Astrocyte (in vitro differentiated cells and primary cell): ENCODE data around the gene IPPK. TPM values are rescaled to one million over a fixed set of nuclear protein-coding genes. Genes with fewer than 3 reads are reported as not detected.

ENCODE experiments used
- DNase-seq: peaks from one replicate; pipeline ENCODE4 v3.0.0-alpha.2; 2010; ENCODE audit warnings: low read depth
- FAIRE-seq: peaks from 2 replicates; lab custom pipeline; 2011; peaks lifted over from hg19 to GRCh38; lab: Jason Lieb, UNC
- H2AFZ ChIP-seq: 2 replicates; pipeline ENCODE4 v1.6.0; 2012; ENCODE audit warnings: low read depth, low read length, inconsistent platforms
- H3K27ac ChIP-seq: 2 replicates; pipeline ENCODE4 v1.5.1; 2011; ENCODE audit warnings: low read depth, low read length, inconsistent platforms
- H3K27me3 ChIP-seq: 2 replicates; pipeline ENCODE4 v1.6.0; 2011; ENCODE audit warnings: low read length, inconsistent platforms; ENCODE audit not compliant: insufficient read depth
- H3K36me3 ChIP-seq: 2 replicates; pipeline ENCODE4 v1.5.1; 2011; ENCODE audit warnings: low read length, inconsistent platforms; ENCODE audit not compliant: insufficient read depth
- H3K4me1 ChIP-seq: 2 replicates; pipeline ENCODE4 v1.5.1; 2011; ENCODE audit warnings: low read length, inconsistent platforms; ENCODE audit not compliant: insufficient read depth
- H3K4me2 ChIP-seq: 2 replicates; pipeline ENCODE4 v1.6.0; 2012; ENCODE audit warnings: low read length, inconsistent platforms
- H3K4me3 ChIP-seq: 2 replicates; pipeline ENCODE4 v1.5.1; 2011; ENCODE audit warnings: low read depth, mild to moderate bottlenecking, low read length, inconsistent platforms; ENCODE audit not compliant: insufficient read depth
- H3K79me2 ChIP-seq: 2 replicates; pipeline ENCODE4 v1.6.0; 2012; ENCODE audit warnings: mild to moderate bottlenecking, low read length, inconsistent platforms; ENCODE audit not compliant: insufficient read depth
- H3K9ac ChIP-seq: 2 replicates; pipeline ENCODE4 v1.6.0; 2012; ENCODE audit warnings: mild to moderate bottlenecking, low read length, inconsistent platforms
- H3K9me3 ChIP-seq: 2 replicates; pipeline ENCODE4 v1.5.1; 2012; ENCODE audit warnings: low read depth, mild to moderate bottlenecking, low read length, inconsistent platforms; ENCODE audit not compliant: insufficient read depth
- H4K20me1 ChIP-seq: 2 replicates; pipeline ENCODE4 v1.6.0; 2012; ENCODE audit warnings: low read length, inconsistent platforms; ENCODE audit not compliant: insufficient read depth
- H3K27ac Mint-ChIP-seq: one replicate; pipeline ENCODE4 v1.8.0; 2021; ENCODE audit warnings: mild to moderate bottlenecking, mixed read lengths; ENCODE audit not compliant: unreplicated experiment
- H3K27me3 Mint-ChIP-seq: one replicate; pipeline ENCODE4 v1.8.0; 2021; ENCODE audit warnings: low read depth, mixed read lengths; ENCODE audit not compliant: unreplicated experiment
- H3K36me3 Mint-ChIP-seq: one replicate; pipeline ENCODE4 v1.8.0; 2021; ENCODE audit warnings: low read depth, mixed read lengths; ENCODE audit not compliant: unreplicated experiment
- H3K4me1 Mint-ChIP-seq: one replicate; pipeline ENCODE4 v1.8.0; 2021; ENCODE audit warnings: low read depth, mixed read lengths; ENCODE audit not compliant: unreplicated experiment
- H3K4me3 Mint-ChIP-seq: one replicate; pipeline ENCODE4 v1.8.0; 2021; ENCODE audit warnings: mild to moderate bottlenecking, moderate library complexity, mixed read lengths; ENCODE audit not compliant: unreplicated experiment
- H3K9me3 Mint-ChIP-seq: one replicate; pipeline ENCODE4 v1.8.0; 2021; ENCODE audit warnings: mild to moderate bottlenecking, mixed read lengths; ENCODE audit not compliant: unreplicated experiment
- EZH2 ChIP-seq: IDR thresholded peaks from 2 replicates; pipeline ENCODE4 v1.6.1; 2012; ENCODE audit warnings: mild to moderate bottlenecking, low read length, inconsistent platforms; ENCODE audit not compliant: insufficient read depth
- total RNA-seq: library from RNA; stranded (reverse); gene quantifications from 2 replicates; pipeline ENCODE4 v1.2.1, GENCODE V29; 2021
- TF ChIP-seq, protein P1 (sequence below): IDR thresholded peaks from 2 replicates; pipeline ENCODE4 v1.5.1; 2011; ENCODE audit warnings: low read depth, mild to moderate bottlenecking, inconsistent platforms, low read length, moderate library complexity; ENCODE audit not compliant: insufficient read depth

IPPK gene
- total RNA-seq, 1 donor from 2014 or later, result 14.1 TPM

DNA sequence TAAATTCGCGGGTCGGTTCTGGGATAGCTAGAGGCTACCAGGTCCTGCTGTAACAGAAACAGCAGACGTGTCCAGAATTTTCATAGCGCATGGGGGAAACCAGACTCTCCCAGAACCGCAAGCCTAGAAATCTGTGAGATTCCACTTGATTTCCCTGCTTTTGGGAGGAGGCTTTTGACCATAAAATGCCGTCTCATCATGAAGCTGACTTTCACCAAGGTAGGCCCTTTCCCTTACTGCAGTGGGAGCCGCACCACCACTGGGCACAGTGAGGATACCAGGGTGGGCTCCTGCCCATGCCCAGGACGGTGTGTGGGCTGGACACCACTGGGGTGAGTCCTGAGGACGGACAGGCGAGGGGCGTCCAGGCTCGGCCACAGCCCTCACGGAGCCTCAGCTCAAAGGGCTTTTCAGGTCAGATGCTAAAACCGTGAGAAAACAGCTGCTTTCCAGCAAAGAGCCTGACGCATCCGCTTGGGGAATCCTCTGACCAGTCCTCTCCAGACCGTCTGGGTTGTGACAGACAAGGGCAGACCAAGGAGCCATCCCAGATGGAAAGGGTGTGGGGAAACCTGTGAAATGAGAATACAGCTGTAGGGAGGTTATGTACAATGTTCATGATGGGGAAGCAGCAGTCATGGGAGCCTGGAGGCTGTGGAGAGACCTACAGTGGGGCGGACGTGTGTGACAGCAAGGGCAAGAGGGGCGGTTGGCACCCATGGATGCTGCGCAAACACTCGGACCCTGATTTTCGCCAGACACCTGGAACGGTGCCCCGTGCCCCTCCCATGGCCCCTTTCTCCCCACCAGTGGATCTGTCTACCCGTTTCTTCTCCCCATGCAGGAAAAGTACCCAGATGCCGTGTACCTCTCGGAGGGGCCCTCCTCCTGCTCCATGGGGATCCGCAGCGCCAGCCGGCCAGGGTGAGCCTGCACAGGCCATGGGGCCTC, 59.2 kb downstream of the IPPK start:
- no peak overlapping the region for H3K9ac ChIP-seq
- no peak overlapping the region for H2AFZ ChIP-seq
- H3K36me3 ChIP-seq, result peaks cover 10% of the 10 kb centered on the region
- peaks cover 36% of the 10 kb centered on the region for H3K36me3 Mint-ChIP-seq
- DNase-seq (no peak), FAIRE-seq (no peak)
- no peak overlapping the region for H3K4me2 ChIP-seq
- peak overlapping the region; percentile 83 for H3K27ac Mint-ChIP-seq
- H3K27me3 Mint-ChIP-seq, result no peaks in the 10 kb centered on the region
- H3K4me1 Mint-ChIP-seq, result peaks cover 5% of the 10 kb centered on the region
- no peak overlapping the region for H3K27ac ChIP-seq
- H3K9me3 Mint-ChIP-seq, result peaks cover 2% of the 10 kb centered on the region
- H3K4me3 ChIP-seq, result no peak overlapping the region
- no peak overlapping the region for H3K4me3 Mint-ChIP-seq
- no peaks in the 10 kb centered on the region for H3K9me3 ChIP-seq
- no peaks in the 10 kb centered on the region for H4K20me1 ChIP-seq
- no peaks in the 10 kb centered on the region for H3K27me3 ChIP-seq
- H3K4me1 ChIP-seq, result peaks cover 16% of the 10 kb centered on the region
- TF ChIP-seq EZH2, result no peak
- TF ChIP-seq, protein P1, sequence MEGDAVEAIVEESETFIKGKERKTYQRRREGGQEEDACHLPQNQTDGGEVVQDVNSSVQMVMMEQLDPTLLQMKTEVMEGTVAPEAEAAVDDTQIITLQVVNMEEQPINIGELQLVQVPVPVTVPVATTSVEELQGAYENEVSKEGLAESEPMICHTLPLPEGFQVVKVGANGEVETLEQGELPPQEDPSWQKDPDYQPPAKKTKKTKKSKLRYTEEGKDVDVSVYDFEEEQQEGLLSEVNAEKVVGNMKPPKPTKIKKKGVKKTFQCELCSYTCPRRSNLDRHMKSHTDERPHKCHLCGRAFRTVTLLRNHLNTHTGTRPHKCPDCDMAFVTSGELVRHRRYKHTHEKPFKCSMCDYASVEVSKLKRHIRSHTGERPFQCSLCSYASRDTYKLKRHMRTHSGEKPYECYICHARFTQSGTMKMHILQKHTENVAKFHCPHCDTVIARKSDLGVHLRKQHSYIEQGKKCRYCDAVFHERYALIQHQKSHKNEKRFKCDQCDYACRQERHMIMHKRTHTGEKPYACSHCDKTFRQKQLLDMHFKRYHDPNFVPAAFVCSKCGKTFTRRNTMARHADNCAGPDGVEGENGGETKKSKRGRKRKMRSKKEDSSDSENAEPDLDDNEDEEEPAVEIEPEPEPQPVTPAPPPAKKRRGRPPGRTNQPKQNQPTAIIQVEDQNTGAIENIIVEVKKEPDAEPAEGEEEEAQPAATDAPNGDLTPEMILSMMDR, result no peak
- no peaks in the 10 kb centered on the region for H3K79me2 ChIP-seq

- no peak for FAIRE-seq
- Histone ChIP-seq H3K4me2 (no peak overlapping the region), H2AFZ (no peak overlapping the region), H3K4me1 (peaks cover 16% of the 10 kb centered on the region), H3K4me3 (no peak overlapping the region), H3K79me2 (no peaks in the 10 kb centered on the region), H3K27ac (no peak overlapping the region), H3K36me3 (peaks cover 10% of the 10 kb centered on the region), H3K9ac (peak overlapping the region; percentile 20), H4K20me1 (no peaks in the 10 kb centered on the region), H3K27me3 (no peaks in the 10 kb centered on the region), H3K9me3 (no peaks in the 10 kb centered on the region)
- Mint-ChIP-seq H3K4me3 (no peak overlapping the region), H3K9me3 (peaks cover 6% of the 10 kb centered on the region), H3K36me3 (peaks cover 23% of the 10 kb centered on the region), H3K27me3 (no peaks in the 10 kb centered on the region), H3K4me1 (peaks cover 5% of the 10 kb centered on the region), H3K27ac (no peak overlapping the region)
- DNase-seq, result peak; percentile 16
- no peak for TF ChIP-seq EZH2
- TF ChIP-seq, protein P1, result no peak
Observed at GRCh38 chr9:92608909-92609445, 61.0 kb downstream of the IPPK start.
